GM19035 (cell line): Measurements from ENCODE around the gene VGLL4.
"Not testable (repeated sequence)": the region's sequence is repeated elsewhere in the genome, so short reads cannot be mapped to it uniquely, and the experiment has no call there.

Source experiments
- ATAC-seq: cut with Tn5 transposase; IDR thresholded peaks from one replicate; pipeline ENCODE4 v1.9.1; 2021; ENCODE audit not compliant: unreplicated experiment

VGLL4 gene, protein sequence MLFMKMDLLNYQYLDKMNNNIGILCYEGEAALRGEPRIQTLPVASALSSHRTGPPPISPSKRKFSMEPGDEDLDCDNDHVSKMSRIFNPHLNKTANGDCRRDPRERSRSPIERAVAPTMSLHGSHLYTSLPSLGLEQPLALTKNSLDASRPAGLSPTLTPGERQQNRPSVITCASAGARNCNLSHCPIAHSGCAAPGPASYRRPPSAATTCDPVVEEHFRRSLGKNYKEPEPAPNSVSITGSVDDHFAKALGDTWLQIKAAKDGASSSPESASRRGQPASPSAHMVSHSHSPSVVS

DNA sequence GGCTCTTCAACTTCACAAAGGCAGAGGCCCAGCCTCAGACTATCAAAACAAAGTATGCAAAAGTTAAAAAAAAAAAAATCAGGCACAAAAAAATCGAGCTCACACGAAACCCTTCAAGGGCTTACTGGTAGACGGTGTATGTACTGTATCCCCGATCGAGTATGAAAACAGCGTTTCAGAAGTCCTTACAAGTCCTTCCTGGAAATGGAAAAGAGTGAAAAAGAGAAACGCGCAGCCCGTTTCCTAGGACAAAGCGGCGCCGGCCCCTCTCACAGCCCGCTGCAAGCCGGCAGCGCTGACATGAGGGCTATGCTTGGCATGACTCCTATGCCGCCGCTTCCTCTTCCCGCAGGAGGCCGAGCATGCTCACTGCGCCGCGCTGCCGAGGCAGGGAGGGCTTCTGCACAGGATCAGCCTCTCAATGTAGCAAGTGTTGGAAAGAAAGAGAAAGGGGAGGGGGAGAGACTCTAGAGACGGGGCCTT is at the start of gene VGLL4:
TSS of gene VGLL4 (minus strand) at position 311 of the 483 bp plus-strand sequence. CDS start 397 bp downstream, outside the sequence.
- peak; percentile 51 for ATAC-seq

DNA sequence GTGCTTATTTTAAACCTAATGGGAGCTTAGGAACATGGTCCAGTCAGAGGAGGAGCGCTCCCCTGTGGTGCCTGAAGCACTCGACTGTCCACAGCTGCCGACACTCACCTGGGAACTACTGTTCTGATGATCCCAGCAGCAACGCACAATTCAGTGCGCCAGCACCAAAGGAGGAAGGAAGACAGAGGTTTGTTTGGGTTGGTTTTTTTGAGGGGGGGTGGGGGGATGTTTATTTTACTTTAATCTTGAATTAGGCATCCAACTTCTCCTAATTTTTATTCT is 48.8 kb upstream of the VGLL4 start:
- no peak for ATAC-seq

DNA sequence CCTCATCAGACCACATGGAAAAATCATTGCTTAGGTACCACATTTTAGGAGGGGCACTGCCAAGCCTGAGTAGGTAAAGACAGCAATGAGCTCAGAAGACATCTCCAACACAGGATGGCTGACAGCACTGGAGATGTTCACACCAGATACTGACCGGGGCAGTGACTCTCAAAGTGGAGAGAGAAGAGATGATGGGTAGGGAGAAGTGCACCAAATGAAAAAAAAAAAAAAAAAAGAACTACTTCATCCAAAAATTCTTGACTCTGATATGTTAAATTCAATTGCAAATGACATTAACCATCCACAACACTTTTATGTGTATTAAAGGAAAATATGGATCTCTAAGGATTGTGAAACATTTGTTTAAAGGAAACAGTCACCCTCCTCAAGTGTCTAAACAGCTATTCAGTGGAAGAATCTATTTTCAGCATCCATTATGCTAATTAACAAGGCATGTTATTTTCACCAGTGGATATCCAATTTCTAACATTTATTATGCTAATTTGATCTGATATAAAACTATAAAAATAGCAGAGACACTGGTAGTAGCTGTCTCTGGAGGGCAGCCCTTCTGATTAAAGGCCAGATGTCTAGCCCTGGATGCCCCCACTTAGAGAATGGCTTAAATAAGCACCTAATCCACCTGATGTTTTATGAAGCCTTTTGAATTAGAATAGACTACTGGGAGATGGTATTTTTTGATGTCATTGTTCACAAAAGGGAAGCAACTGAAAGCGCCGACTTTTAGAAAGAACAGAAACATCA is 48.2 kb upstream of the VGLL4 start:
- no peak for ATAC-seq

- no peak for ATAC-seq
Measured at GRCh38 chr3:11690863-11691766, 47.4 kb upstream of the VGLL4 start.

DNA sequence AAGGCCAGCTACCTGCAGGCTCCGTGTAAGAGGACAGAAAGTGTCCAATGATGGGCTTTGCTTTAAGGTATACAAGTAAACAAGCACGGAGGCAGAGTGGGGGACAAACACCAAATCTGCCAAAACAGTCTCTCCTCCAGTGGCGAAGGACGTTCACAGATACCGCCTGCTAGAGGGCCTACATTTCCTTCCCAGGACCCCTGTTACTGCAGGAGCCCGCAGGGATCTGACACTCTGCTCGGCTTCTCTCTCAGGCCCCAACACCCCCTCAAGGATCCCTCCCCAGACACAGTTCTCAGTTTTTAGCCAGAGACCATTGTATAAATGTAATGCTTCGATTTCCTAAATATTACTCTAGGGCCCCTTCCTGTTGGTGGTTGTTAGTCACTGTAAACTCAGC is 46.0 kb upstream of the VGLL4 start:
- ATAC-seq = no peak

- ATAC-seq = not testable (repeated sequence)
Measured at GRCh38 chr3:11684980-11685379, 41.3 kb upstream of the VGLL4 start.

DNA sequence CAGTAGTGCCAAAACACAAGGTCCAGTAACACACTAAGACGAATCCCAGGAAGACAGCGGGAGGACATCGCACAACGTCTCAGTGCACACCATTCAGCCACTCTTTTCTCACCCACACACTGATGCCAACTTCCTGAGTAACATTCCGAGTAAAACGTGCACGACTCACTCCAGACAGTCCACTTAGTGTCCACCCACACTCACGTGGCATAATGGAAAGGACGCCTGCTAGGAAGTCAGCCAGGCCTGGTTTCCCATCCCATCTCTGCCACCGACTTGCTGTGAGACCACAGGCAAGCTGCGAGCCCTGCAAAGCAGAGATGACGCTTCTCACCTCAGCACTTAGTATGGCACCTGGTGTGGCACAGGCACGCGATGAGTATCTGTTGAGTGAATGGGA is 36.8 kb upstream of the VGLL4 start:
- no peak for ATAC-seq

DNA sequence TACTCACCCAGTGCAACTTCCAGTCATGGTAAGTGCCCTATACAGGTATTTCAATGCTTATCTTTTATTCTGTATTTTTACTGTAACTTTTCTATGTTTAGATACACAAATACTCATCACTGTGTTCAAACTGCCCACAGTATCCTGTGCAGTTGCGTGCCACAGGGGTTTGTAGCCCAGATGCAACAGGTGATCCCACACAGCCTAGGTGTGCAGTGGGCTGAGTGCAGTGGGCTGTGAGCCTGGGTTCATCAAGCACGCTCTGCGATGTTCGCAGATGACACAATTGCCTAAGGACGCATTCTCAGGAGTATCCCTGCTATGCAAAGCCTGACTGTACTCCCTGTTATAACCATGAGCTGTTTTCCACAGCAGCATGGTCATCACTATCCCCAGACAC is 36.2 kb upstream of the VGLL4 start:
- no peak for ATAC-seq

GRCh38 chr3:11672363-11672762 is 28.6 kb upstream of the VGLL4 start:
- ATAC-seq = no peak

GRCh38 chr3:11671648-11672100 is 28.0 kb upstream of the VGLL4 start:
- ATAC-seq = no peak

- ATAC-seq = no peak
Measured at GRCh38 chr3:11668243-11669235, 24.8 kb upstream of the VGLL4 start.

DNA sequence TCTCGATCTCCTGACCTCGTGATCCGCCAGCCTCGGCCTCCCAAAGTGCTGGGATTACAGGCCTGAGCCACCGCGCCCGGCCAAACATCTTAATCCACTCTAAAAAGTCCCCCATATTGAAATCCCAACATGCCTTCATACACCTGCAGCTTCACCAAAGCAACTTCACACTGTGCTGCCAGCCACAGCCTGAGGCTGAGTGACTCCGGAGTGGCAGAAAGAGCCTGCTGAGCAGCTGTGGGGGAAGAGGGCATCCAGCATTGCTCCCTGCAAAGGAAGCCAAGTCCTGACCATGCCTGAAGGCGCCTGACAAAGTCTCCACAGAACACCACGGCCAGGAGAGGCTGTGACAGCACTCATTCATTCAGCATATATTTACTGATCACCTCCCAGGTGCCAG is 21.6 kb upstream of the VGLL4 start:
- ATAC-seq = no peak

GRCh38 chr3:11662392-11662990 is 18.8 kb upstream of the VGLL4 start:
- no peak for ATAC-seq

DNA sequence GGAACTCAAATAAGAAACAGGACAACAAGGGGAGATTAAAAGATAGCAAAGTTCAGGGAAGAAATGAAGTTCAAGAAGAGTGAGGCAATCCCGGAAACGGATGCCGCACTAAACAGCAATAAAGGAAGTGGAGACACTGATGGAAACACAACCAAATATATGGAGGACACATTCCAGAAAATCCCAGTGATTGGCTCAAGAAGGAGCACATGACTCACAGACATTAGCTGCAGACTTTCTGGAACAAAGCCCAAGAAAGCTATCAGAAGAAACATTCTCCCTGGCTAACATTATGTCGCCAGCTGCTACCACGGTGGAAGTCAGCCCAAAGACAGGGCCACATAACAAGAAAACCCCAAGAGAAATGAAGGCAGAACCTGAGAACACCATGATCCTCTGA is 18.1 kb upstream of the VGLL4 start:
- ATAC-seq = no peak

GRCh38 chr3:11661052-11661656 is 17.4 kb upstream of the VGLL4 start:
- no peak for ATAC-seq

DNA sequence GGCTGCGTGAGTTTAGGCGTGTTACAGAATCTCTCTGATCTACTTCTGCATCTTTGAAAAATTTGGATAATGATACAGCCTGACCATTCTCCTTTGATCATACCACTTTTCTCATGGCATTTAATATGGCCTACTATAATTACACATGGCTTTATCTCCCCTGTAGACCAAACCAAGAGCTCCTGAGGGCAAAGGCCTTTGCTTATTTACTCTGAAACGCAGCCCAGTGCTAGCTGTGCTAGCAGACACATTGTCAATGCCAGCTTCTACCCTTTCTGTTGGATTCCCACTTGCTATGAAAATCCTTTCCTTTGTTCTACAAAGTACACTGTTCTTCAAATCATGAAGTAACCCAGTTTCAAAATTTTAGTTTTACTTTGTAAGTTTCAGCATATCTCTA is 16.5 kb upstream of the VGLL4 start:
- ATAC-seq = no peak

DNA sequence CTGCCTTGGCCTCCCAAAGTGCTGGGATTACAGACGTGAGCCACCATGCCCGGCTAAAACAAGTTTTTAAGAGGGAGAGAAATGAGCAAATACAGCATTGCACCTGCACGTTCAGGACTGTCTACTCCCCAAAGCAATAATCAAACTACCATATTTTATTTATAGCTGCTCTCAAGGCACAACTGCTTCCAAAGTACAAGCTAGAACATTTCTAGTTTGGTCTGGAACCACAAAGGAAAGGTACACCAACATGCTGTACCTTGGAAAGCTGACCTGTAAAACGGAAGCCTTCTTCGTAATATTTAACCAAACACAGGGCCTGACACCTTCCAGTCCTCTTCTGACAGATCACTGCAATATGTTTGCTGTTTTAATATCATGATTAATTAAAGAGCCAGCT is 14.5 kb upstream of the VGLL4 start:
- ATAC-seq = no peak

GRCh38 chr3:11655196-11655928 is 11.6 kb upstream of the VGLL4 start:
- no peak for ATAC-seq

DNA sequence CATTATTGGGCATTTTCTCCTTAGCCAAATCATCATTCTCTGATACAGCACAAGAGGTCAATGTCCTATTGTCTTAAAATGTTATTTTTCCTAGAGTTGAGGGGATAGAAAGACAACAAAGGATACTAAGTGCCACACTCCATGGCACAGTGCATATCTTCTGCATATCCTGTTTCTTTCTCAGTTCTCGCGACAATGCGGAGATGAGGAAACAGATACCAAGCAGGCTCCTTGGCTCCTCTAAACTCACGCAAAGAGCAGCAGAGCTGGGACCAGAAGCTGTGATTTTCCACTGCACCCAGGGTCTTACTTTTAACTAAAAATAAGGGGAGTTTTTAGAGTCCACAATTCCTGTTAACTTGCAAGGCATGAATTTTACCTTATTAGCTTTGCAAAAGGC is 10.5 kb upstream of the VGLL4 start:
- ATAC-seq = no peak
